Loucy (cell line): ENCODE data around the gene TP63.

ENCODE experiments used
- H2AFZ ChIP-seq: fragments of 200-600 bp; sonication (generic); 2 replicates; pipeline ENCODE4 v1.6.0; 2016; ENCODE audit warnings: antibody characterized with exemption, mild to moderate bottlenecking, low read length, moderate library complexity
- H3F3A ChIP-seq: fragments of 200-600 bp; 2 replicates; pipeline ENCODE4 v1.6.0; 2016; ENCODE audit warnings: antibody characterized with exemption, low read depth, mild to moderate bottlenecking
- H3K27me3 ChIP-seq: fragments of 200-600 bp; sonication (generic); 2 replicates; pipeline ENCODE4 v1.6.1; 2014; ENCODE audit warnings: low read length, mild to moderate bottlenecking; ENCODE audit not compliant: insufficient read depth, poor library complexity, severe bottlenecking
- H3K36me3 ChIP-seq: fragments of 200-600 bp; sonication (generic); 2 replicates; pipeline ENCODE4 v1.6.1; 2016; ENCODE audit warnings: low read length; ENCODE audit not compliant: insufficient read depth
- H3K4me1 ChIP-seq: fragments of 200-600 bp; sonication (generic); 2 replicates; pipeline ENCODE4 v1.5.1; 2014; ENCODE audit warnings: low read length, mild to moderate bottlenecking; ENCODE audit not compliant: insufficient read depth, poor library complexity, severe bottlenecking
- H3K4me2 ChIP-seq: fragments of 200-600 bp; sonication (generic); 2 replicates; pipeline ENCODE4 v1.6.0; 2014; ENCODE audit warnings: antibody characterized with exemption, low read length, low read depth, mild to moderate bottlenecking; ENCODE audit not compliant: poor library complexity, severe bottlenecking
- H3K4me3 ChIP-seq: fragments of 200-600 bp; sonication (generic); 2 replicates; pipeline ENCODE4 v1.5.1; 2014; ENCODE audit warnings: low read length, mild to moderate bottlenecking, mixed read lengths; ENCODE audit not compliant: poor library complexity, severe bottlenecking
- H3K79me2 ChIP-seq: fragments of 200-600 bp; sonication (generic); 2 replicates; pipeline ENCODE4 v1.6.1; 2014; ENCODE audit warnings: low read length; ENCODE audit not compliant: insufficient read depth
- H3K9ac ChIP-seq: fragments of 200-600 bp; sonication (generic); 2 replicates; pipeline ENCODE4 v1.6.0; 2014; ENCODE audit warnings: mild to moderate bottlenecking, low read depth, low read length, moderate library complexity; ENCODE audit not compliant: poor library complexity, severe bottlenecking
- H3K9me2 ChIP-seq: fragments of 200-600 bp; sonication (generic); replicated peaks from 2 replicates; pipeline ENCODE4 v1.6.1; 2016; ENCODE audit warnings: low read depth, low read length, mixed read lengths
- H3K9me3 ChIP-seq: fragments of 200-600 bp; sonication (generic); 2 replicates; pipeline ENCODE4 v1.6.1; 2014; ENCODE audit warnings: mild to moderate bottlenecking, antibody characterized with exemption, low read length, low read depth; ENCODE audit not compliant: insufficient read depth
- H4K20me1 ChIP-seq: fragments of 200-600 bp; sonication (generic); 2 replicates; pipeline ENCODE4 v1.6.0; 2014; ENCODE audit warnings: antibody characterized with exemption, low read length, mild to moderate bottlenecking; ENCODE audit not compliant: insufficient read depth, poor library complexity, severe bottlenecking
- CTCF ChIP-seq: fragments of 200-600 bp; sonication (generic); conservative IDR thresholded peaks from 2 replicates; pipeline ENCODE4 v1.5.1; 2014; ENCODE audit warnings: mild to moderate bottlenecking, antibody characterized with exemption, low read length
- EZH2phosphoT487 ChIP-seq: fragments of 200-600 bp; IDR thresholded peaks from 2 replicates; pipeline ENCODE4 v1.6.1; 2018; ENCODE audit warnings: antibody characterized with exemption, mild to moderate bottlenecking, moderate library complexity, borderline replicate concordance

The TP63 gene

GRCh38 chr3:189780546-189781270 is 149.5 kb downstream of the TP63 start:
- Histone ChIP-seq H3K4me2 (no peak overlapping the region), H2AFZ (no peak overlapping the region), H3K79me2 (no peaks in the 10 kb centered on the region), H3K4me3 (no peak overlapping the region), H3K9me2 (no peaks in the 10 kb centered on the region), H3K9ac (no peak overlapping the region), H3K36me3 (no peaks in the 10 kb centered on the region), H3K27me3 (no peaks in the 10 kb centered on the region), H3K9me3 (no peaks in the 10 kb centered on the region), H4K20me1 (no peaks in the 10 kb centered on the region), H3F3A (no peaks in the 10 kb centered on the region), H3K4me1 (no peaks in the 10 kb centered on the region)
- TF ChIP-seq EZH2phosphoT487 (no peak), CTCF (no peak)

GRCh38 chr3:189781415-189781814 is 150.2 kb downstream of the TP63 start:
- H3K9me3 ChIP-seq, result no peaks in the 10 kb centered on the region
- no peaks in the 10 kb centered on the region for H3K27me3 ChIP-seq
- no peak overlapping the region for H3K4me2 ChIP-seq
- TF ChIP-seq EZH2phosphoT487 (no peak), CTCF (no peak)
- H4K20me1 ChIP-seq, result no peaks in the 10 kb centered on the region
- H2AFZ ChIP-seq, result no peak overlapping the region
- H3K9me2 ChIP-seq, result no peaks in the 10 kb centered on the region
- no peaks in the 10 kb centered on the region for H3K4me1 ChIP-seq
- H3K36me3 ChIP-seq, result no peaks in the 10 kb centered on the region
- H3K4me3 ChIP-seq, result no peak overlapping the region
- no peaks in the 10 kb centered on the region for H3K79me2 ChIP-seq
- no peak overlapping the region for H3K9ac ChIP-seq
- H3F3A ChIP-seq, result no peaks in the 10 kb centered on the region

- no peaks in the 10 kb centered on the region for H4K20me1 ChIP-seq
- no peaks in the 10 kb centered on the region for H3K9me2 ChIP-seq
- H3K9ac ChIP-seq, result no peak overlapping the region
- no peak overlapping the region for H3K4me2 ChIP-seq
- TF ChIP-seq EZH2phosphoT487 (no peak), CTCF (peak; percentile 50)
- no peak overlapping the region for H3K4me3 ChIP-seq
- no peaks in the 10 kb centered on the region for H3K36me3 ChIP-seq
- no peaks in the 10 kb centered on the region for H3K27me3 ChIP-seq
- no peaks in the 10 kb centered on the region for H3K79me2 ChIP-seq
- no peaks in the 10 kb centered on the region for H3K4me1 ChIP-seq
- H3F3A ChIP-seq, result no peaks in the 10 kb centered on the region
- no peak overlapping the region for H2AFZ ChIP-seq
- H3K9me3 ChIP-seq, result no peaks in the 10 kb centered on the region
Measured at GRCh38 chr3:189786479-189787064, 155.4 kb downstream of the TP63 start.
